Neural progenitor cell (in vitro differentiated cells): ENCODE results near the gene WWOX.

ENCODE experiments used
- CTCF ChIP-seq: fragments of 200-600 bp; sonication (generic); IDR thresholded peaks from 2 replicates; pipeline ENCODE4 v1.5.1; 2017; ENCODE audit warnings: antibody characterized with exemption, mild to moderate bottlenecking
- EZH2 ChIP-seq: fragments of 200-600 bp; sonication (generic); IDR thresholded peaks from 2 replicates; pipeline ENCODE4 v1.6.1; 2017; ENCODE audit warnings: antibody characterized with exemption, mild to moderate bottlenecking, moderate library complexity
- EZH2phosphoT487 ChIP-seq: fragments of 200-600 bp; sonication (generic); IDR thresholded peaks from 2 replicates; pipeline ENCODE4 v1.6.1; 2017; ENCODE audit warnings: antibody characterized with exemption

GRCh38 chr16:78611318-78611717, 511.9 kb downstream of the WWOX start:
- TF ChIP-seq CTCF (no peak), EZH2 (no peak), EZH2phosphoT487 (no peak)
